NCI-H2227 (cell line): ENCODE measurements around the gene N4BP2L2.

ENCODE experiments used
- DNase-seq: peaks from one replicate; lab custom pipeline; 2025; ENCODE audit not compliant: unreplicated experiment; lab: John Stamatoyannopoulos, UW

N4BP2L2 gene

GRCh38 chr13:32471187-32471922 is 67.2 kb downstream of the N4BP2L2 start:
- no peak for DNase-seq

- DNase-seq, result no peak
Measured at GRCh38 chr13:32468502-32469142, 70.0 kb downstream of the N4BP2L2 start.

- no peak for DNase-seq
Measured at GRCh38 chr13:32456591-32456990, 82.0 kb downstream of the N4BP2L2 start.

DNA sequence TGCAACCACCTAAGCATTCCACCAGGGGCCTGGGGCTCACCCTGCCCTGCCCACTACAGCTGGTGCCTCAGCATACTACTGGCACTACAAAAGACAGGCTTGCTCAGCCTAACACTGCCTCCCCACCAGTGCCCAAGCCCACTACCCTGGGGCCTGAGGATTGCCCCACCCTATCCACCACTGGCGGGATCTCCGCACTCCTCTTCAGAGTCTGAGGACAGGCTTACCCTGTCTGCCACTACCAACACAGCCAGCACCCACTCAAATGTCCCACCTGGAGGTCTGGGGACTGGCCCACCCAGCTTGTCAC is 83.0 kb downstream of the N4BP2L2 start:
- no peak for DNase-seq

DNA sequence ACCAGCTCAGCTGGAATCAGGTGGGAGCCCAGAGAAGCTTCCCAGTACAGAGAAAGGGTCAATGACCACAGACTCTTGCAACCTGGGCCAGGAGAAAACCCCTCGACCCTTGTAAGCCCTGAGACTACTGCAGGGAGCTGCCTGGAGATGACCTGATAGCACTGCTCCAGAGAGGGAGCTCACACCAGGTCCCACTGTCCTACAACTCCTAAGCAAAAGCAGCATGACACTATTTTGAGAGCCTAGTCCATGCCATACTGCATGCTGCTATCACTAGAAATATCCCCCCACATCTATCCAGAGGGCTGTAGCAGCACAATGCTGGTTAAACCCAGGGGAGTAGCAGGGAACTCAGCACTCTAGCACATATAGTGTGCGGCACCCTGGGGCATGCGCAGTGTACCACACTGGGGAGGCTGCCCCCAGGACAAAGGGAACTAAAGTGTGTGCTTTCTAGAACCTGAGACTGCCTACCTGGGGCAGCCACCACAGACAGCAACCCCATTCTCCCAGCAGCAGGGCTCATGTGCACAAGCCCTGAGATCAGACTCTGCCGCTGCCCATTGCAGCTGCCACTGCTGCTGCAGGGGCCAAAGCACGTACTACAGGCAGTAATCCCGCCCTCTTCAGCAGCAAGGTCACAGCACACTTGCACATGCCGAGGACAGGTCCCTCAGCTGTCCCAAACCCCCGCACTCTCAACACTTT is 83.6 kb downstream of the N4BP2L2 start:
- DNase-seq, result no peak

DNA sequence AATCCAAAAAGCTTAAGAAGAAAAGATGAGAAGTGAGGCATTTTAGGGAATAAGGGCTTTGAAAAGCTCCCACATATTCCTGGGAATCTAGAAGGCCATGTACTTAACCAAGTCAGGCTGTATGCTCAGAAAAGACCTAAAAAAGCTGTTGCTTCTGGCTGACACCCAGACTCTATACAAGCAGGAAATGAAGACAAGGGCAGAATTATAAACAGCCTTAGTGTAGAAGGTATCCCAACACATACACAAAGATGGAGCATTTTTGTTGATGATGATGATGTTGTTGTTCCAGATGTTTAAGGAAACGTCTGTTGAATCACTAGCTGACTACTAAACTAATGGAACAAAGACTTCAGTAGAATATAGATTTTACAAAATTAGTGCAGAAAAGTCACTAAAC is 84.6 kb downstream of the N4BP2L2 start:
- DNase-seq, result no peak

DNA sequence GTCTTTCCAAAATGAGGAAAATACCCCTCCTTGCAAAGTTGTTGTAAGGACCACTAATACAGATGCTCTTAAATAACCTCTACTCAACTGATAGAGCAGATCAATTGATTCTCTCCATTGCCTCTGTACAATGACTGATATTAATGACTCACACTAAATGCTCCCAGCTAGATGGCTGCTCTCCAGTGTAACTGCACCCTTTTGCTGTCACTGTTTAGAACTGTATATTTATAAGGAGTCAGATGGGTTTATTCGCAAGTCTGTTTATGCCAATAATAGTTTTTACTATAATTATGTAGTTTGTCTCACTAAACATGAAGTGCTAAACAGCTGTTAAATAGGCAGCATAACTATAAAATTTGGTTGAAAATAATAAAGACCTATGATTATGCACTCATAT is 89.6 kb downstream of the N4BP2L2 start:
- DNase-seq, result no peak

- no peak for DNase-seq
Measured at GRCh38 chr13:32447894-32448623, 90.5 kb downstream of the N4BP2L2 start.

- DNase-seq, result no peak
Measured at GRCh38 chr13:32446773-32447465, 91.7 kb downstream of the N4BP2L2 start.

DNA sequence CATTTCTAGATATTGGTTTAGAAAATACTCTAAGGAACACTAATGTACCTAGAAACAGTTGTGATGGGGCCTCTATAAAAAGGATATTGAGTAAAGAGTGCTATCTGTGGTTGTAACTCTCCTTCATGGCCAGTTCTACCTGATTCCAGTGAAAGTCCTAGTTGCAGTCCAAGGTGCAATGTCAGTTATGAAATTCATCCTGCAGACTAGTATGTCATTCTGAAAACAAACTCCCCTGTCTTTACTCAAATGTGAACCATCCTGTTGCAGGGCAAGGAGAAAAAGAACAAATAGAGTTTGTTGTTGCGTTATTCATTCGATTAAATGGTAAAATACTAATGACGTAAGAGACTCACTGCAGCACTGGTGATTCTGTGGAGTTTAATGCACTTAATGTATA is 92.4 kb downstream of the N4BP2L2 start:
- no peak for DNase-seq

DNA sequence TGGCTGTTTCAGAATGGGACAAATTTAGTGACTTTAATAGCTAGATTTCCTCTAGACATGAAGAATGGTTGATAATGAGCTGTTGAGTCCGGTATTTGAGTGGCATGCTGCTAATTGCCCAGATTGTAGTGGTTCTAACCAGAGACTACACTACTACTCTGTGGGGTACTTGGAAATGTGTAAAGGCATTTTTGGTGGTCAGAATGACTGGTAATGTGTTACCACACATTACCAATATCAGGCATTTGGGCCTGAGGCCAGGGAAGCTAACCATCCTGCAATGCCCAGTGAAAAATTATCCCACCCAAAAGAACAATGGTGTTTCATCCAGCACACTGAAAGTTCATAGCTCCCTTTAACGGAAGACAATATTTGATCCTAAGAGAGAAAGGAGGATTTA is 93.1 kb downstream of the N4BP2L2 start:
- DNase-seq, result no peak

GRCh38 chr13:32443111-32443510 is 95.5 kb downstream of the N4BP2L2 start:
- DNase-seq, result no peak

DNA sequence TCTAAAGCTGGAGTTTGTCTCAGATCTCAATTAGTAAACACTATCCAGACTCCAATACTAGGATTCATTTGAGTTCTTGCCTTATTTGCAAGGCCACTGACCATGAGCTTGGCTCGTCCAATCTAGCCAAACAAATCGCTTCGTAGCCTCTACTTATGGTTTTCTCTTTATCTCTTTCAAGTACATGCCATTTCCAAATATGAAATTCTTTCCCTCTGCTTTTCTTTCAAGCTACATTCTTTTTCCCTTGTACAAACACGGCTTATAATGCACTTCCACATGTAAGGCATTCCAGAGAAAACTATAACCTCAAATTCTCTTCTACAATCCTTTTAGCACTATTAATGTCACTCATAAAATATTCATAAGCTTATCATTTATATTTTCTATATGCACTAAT is 99.7 kb downstream of the N4BP2L2 start:
- no peak for DNase-seq

- DNase-seq, result no peak
Measured at GRCh38 chr13:32432856-32433255, 105.7 kb downstream of the N4BP2L2 start.

DNA sequence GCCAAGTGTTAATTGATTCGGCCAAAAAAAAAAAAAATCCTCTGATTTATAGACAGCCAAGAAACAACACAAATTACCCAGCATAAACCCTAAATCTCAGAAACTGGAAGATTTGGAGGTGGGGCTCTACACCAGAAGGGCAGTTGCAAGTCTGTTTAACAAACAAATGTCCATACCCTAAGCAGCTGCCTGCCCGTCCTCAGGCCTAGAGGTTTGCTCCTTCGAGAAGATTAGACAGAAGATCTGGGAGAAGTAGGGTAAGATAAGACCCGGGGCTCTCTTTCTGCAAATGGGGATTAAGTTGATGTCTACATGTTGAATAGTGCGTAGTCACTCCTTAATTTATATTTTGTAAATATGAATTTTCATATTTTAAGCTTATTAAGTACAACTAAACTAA is 107.2 kb downstream of the N4BP2L2 start:
- no peak for DNase-seq

GRCh38 chr13:32430018-32430747 is 108.4 kb downstream of the N4BP2L2 start:
- DNase-seq, result no peak

DNA sequence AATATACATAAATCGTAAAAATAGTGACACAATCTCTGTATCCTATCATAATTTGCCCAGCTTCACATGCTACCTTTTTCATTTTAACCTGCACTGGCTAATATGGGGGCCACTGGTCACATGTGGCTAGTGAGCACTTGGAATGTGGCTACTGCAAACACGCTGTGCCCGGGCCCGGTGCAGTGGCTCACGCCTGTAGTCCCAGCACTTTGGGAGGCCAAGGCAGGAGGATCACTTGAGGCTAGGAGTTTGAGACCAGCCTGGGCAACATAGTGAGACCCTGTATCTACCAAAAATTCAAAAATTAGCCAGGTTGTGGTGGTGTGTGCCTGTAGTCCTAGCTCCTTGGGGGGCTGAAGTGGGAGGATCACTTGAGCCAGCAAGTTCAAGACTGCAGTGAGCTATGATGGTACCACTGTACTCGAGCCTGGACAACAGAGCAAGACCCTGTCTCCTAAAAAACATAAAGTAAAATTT is 109.1 kb downstream of the N4BP2L2 start:
- no peak for DNase-seq

DNA sequence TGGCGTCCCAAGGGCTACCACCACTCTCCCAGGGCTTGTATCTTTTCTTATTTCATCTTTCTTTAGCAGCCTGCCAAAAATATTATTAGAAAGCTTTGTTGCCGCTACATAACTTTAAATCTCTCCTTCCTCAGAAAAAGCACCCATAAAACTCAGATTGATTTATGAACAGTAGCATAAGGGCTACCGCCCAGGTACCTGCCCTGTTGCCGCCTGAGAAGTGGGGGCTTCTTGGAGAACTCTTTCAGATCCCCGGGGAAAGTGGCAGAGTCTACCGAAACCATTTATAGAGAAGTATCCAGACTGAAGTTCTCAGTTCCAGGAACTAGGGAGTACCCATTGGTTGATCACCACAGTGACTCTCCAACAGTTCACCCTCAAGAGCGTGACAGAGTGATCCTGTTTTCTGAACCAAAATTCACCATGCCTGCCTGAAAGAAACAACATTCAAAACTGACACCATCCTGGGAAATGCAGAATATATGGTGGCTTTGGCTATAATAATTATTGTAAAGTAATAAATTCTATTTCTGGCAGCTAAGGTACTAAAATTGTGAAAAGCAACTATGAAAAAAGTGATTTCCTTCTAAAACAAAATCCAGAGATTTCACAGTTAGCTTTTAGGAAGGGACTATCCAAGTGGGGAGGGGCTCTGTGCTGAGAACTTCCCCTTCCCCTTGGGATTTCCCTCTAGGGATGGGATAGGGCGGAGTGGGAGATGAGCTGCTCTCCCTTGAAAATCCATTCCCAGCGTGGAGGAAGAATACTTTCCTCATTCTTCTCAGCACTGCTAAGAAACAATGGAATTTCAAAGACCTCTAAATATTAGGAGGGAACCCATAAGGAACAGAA is 109.8 kb downstream of the N4BP2L2 start:
- DNase-seq, result no peak

GRCh38 chr13:32427852-32428580 is 110.6 kb downstream of the N4BP2L2 start, which contains the start of gene N4BP2L1:
Gene N4BP2L1, minus strand, starts transcription at chr13:32428130. Its CDS starts 48 bp downstream, at chr13:32428082.
- DNase-seq, result peak; percentile 28
